HepG2 (cell line): Measurements from ENCODE around the gene ACSL3. TPM values are rescaled to one million over a fixed set of nuclear protein-coding genes. Genes with fewer than 3 reads are reported as not detected.

Experiments
- ATAC-seq: fragments of 200-7000 bp; cut with Tn5 transposase; 3 replicates; pipeline ENCODE4 v1.9.1; 2020; ENCODE audit warnings: mild to moderate bottlenecking, moderate library complexity
- BruUV-seq: library from RNA; stranded (reverse); fragments of 400-500 nt; replicated peaks from 2 replicates; lab custom pipeline; 2021; lab: Mats Ljungman, UMichigan
- CTCF ChIA-PET: fragments of 300-600 bp; formaldehyde crosslinking; extraction: SDS; loops from one replicate; lab custom pipeline; 2021; ENCODE audit warnings: low total read pairs, inconsistent platforms, low intra/inter-chr PET ratio; lab: Yijun Ruan, JAX
- POLR2A ChIA-PET: fragments of 350-600 bp; sonication (Branson Sonifier 250); formaldehyde crosslinking; loops from one replicate; lab custom pipeline; 2020; ENCODE audit warnings: antibody characterized with exemption, inconsistent platforms; lab: Yijun Ruan, JAX
- DNase-seq: peaks from one replicate; pipeline ENCODE4 v3.0.0-alpha.2; 2015; ENCODE audit warnings: low spot score
- FAIRE-seq: peaks from 3 replicates; lab custom pipeline; 2011; peaks lifted over from hg19 to GRCh38; lab: Jason Lieb, UNC
- H2AFZ ChIP-seq: one replicate; pipeline ENCODE4 v1.6.1; 2011; ENCODE audit warnings: low read length, inconsistent platforms
- H3K27ac ChIP-seq: fragments of 300-600 bp; 3 replicates; pipeline ENCODE4 v1.8.0; 2011; ENCODE audit warnings: mixed run types, mild to moderate bottlenecking, mixed read lengths, low read length, inconsistent platforms; ENCODE audit not compliant: insufficient read depth; ENCODE audit errors: extremely low read length
- H3K27me3 ChIP-seq, 2 experiments: fragments of 200-600 bp in 1 of 2; 2 replicates in 1 of 2; 3 replicates in 1 of 2; pipeline versions ENCODE4 v1.6.0 to v1.8.0; 2011; ENCODE audit warnings: low read length in 2 of 2, mild to moderate bottlenecking in 2 of 2, moderate library complexity in 2 of 2, inconsistent platforms in 1 of 2; ENCODE audit not compliant: insufficient read depth in 2 of 2, control insufficient read depth in 1 of 2
- H3K36me3 ChIP-seq, 2 experiments: fragments of 200-600 bp in 1 of 2; replicated peaks in 1 of 2; 2 replicates in 1 of 2; 3 replicates in 1 of 2; pipeline versions ENCODE4 v1.5.1 to v1.8.0; 2011; ENCODE audit warnings: low read length in 2 of 2, inconsistent platforms in 1 of 2; ENCODE audit not compliant: insufficient read depth in 2 of 2, control insufficient read depth in 1 of 2
- H3K4me1 ChIP-seq: 2 replicates; pipeline ENCODE4 v1.5.1; 2012; ENCODE audit warnings: low read length, inconsistent platforms; ENCODE audit not compliant: insufficient read depth
- H3K4me2 ChIP-seq: 2 replicates; pipeline ENCODE4 v1.6.0; 2011; ENCODE audit warnings: low read depth, low read length, inconsistent platforms
- H3K4me3 ChIP-seq, 3 experiments: fragments of 200-600 bp in 1 of 3; sonication (generic), shearing (Covaris generic) in 1 of 3; replicated peaks in 1 of 3; 2 replicates each; pipeline ENCODE4 v1.5.1; 2011 to 2016; ENCODE audit warnings: low read length in 3 of 3, inconsistent platforms in 2 of 3, low read depth in 2 of 3, mild to moderate bottlenecking in 2 of 3, control low read depth in 1 of 3, mixed read lengths in 1 of 3; ENCODE audit not compliant: insufficient read depth in 1 of 3
- H3K79me2 ChIP-seq: one replicate; pipeline ENCODE4 v1.6.1; 2011; ENCODE audit warnings: low read length, inconsistent platforms; ENCODE audit not compliant: insufficient read depth
- H3K9ac ChIP-seq: 2 replicates; pipeline ENCODE4 v1.6.0; 2011; ENCODE audit warnings: mild to moderate bottlenecking, low read depth, low read length, inconsistent platforms; ENCODE audit not compliant: insufficient read depth
- H3K9me3 ChIP-seq: 2 replicates; pipeline ENCODE4 v1.5.1; 2012; ENCODE audit warnings: mild to moderate bottlenecking, low read length
- H4K20me1 ChIP-seq: 2 replicates; pipeline ENCODE4 v1.6.0; 2011; ENCODE audit warnings: inconsistent platforms, mild to moderate bottlenecking, low read length, moderate library complexity; ENCODE audit not compliant: insufficient read depth
- ADNP ChIP-seq: sonication (generic); formaldehyde crosslinking; IDR thresholded peaks from 2 replicates; pipeline ENCODE4 v1.4.0; 2020; ENCODE audit warnings: missing genetic modification reagents
- ARNT ChIP-seq: fragments of 450-650 bp; IDR thresholded peaks from 2 replicates; pipeline ENCODE4 v1.6.1; 2017
- FOSL2 ChIP-seq: sonication (generic); formaldehyde crosslinking; IDR thresholded peaks from 2 replicates; pipeline ENCODE4 v1.4.0; 2020; ENCODE audit warnings: missing genetic modification reagents
- POGZ ChIP-seq: sonication (generic); formaldehyde crosslinking; IDR thresholded peaks from 2 replicates; pipeline ENCODE4 v1.4.0; 2020; ENCODE audit warnings: mild to moderate bottlenecking, missing genetic modification reagents
- RAD21 ChIP-seq: fragments of 450-650 bp; formaldehyde crosslinking; IDR thresholded peaks from 2 replicates; pipeline ENCODE4 v1.5.0; 2020; ENCODE audit warnings: mild to moderate bottlenecking
- SMC3 ChIP-seq: IDR thresholded peaks from 2 replicates; pipeline ENCODE4 v1.6.1; 2011; ENCODE audit warnings: low read length, improper control_type of control experiment
- TBX3 ChIP-seq: fragments of 450-650 bp; IDR thresholded peaks from 2 replicates; pipeline ENCODE4 v1.6.1; 2017; ENCODE audit warnings: antibody characterized with exemption, mild to moderate bottlenecking, inconsistent platforms, borderline replicate concordance
- ZNF747 ChIP-seq: sonication (generic); formaldehyde crosslinking; IDR thresholded peaks from 2 replicates; pipeline ENCODE4 v1.8.1; 2023; ENCODE audit warnings: missing genetic modification reagents, mild to moderate bottlenecking, borderline replicate concordance
- ZNF816 ChIP-seq: sonication (generic); formaldehyde crosslinking; IDR thresholded peaks from 2 replicates; pipeline ENCODE4 v1.8.0; 2022; ENCODE audit warnings: missing genetic modification reagents, mild to moderate bottlenecking, borderline replicate concordance
- ZSCAN21 ChIP-seq: sonication (generic); formaldehyde crosslinking; IDR thresholded peaks from 2 replicates; pipeline ENCODE4 v1.8.0; 2022; ENCODE audit warnings: mild to moderate bottlenecking, missing genetic modification reagents, moderate library complexity, borderline replicate concordance
- WGBS: methylation state at CpG from one replicate; pipeline ENCODE4 v1.1.6; 2017; ENCODE audit warnings: low lambda C conversion rate; 5-methylcytosine and 5-hydroxymethylcytosine counted together
- in situ Hi-C: cut with HindIII; loops from 2 replicates; pipeline ENCODE4 v1.10.0; 2017; ENCODE audit warnings: low pct_unique_long_range_greater_than_20kb; ENCODE audit not compliant: extremely low pct_ligation_motif_present
- intact Hi-C: fragments of 100-400 bp; cut with micrococcal nuclease; formaldehyde crosslinking; loops from one replicate; pipeline ENCODE4 v1.10.0; 2022; ENCODE audit not compliant: unreplicated experiment
- polyA plus RNA-seq, 8 experiments: library from polyadenylated mRNA; depleted of rRNA in 3 of 8; stranded (reverse) in 7 of 8; unstranded in 1 of 8; fragments of >200 nt; fragmentation: Illumina TruSeq in 4 of 8; extraction: Trizol in 4 of 8; gene quantifications; 2 replicates each; pipeline versions ENCODE4 v1.2.1 to v1.2.3, GENCODE V29; 2011 to 2016; ENCODE audit warnings: low read depth in 4 of 8, missing spikeins in 1 of 8, mixed read lengths in 1 of 8; ENCODE audit not compliant: insufficient read depth in 1 of 8
- total RNA-seq, 5 experiments: library from RNA; depleted of rRNA; stranded (reverse); fragments of >200 nt; fragmentation: Illumina TruSeq; extraction: Trizol; gene quantifications; 2 replicates each; pipeline ENCODE4 v1.2.3, GENCODE V29; 2016; ENCODE audit warnings: low read depth in 1 of 5
- TF ChIP-seq, protein P1 (sequence below): fragments of 450-650 bp; IDR thresholded peaks from 2 replicates; pipeline ENCODE4 v1.6.1; 2017; ENCODE audit warnings: mild to moderate bottlenecking
- TF ChIP-seq, protein P2 (sequence below): sonication (generic); formaldehyde crosslinking; IDR thresholded peaks from 2 replicates; pipeline ENCODE4 v1.5.0; 2020; ENCODE audit warnings: missing genetic modification reagents
- TF ChIP-seq, protein P3 (sequence below): IDR thresholded peaks from 2 replicates; pipeline ENCODE4 v1.6.1; 2016; ENCODE audit warnings: missing compliant biosample characterization, missing genetic modification reagents, borderline replicate concordance
- TF ChIP-seq, protein P4 (sequence below): sonication (generic); formaldehyde crosslinking; IDR thresholded peaks from 2 replicates; pipeline ENCODE4 v1.5.0; 2020; ENCODE audit warnings: mild to moderate bottlenecking, missing genetic modification reagents, moderate library complexity
- TF ChIP-seq, protein P5 (sequence below): sonication (generic); formaldehyde crosslinking; IDR thresholded peaks from 2 replicates; pipeline ENCODE4 v1.9.0; 2021; ENCODE audit warnings: missing genetic modification reagents, borderline replicate concordance

ACSL3 gene
- total and polyA plus RNA-seq, 2 of the 13 experiments (the other 11 are each of a cell fraction or from before 2014, with no cell fraction given), result 305 to 365 TPM

DNA sequence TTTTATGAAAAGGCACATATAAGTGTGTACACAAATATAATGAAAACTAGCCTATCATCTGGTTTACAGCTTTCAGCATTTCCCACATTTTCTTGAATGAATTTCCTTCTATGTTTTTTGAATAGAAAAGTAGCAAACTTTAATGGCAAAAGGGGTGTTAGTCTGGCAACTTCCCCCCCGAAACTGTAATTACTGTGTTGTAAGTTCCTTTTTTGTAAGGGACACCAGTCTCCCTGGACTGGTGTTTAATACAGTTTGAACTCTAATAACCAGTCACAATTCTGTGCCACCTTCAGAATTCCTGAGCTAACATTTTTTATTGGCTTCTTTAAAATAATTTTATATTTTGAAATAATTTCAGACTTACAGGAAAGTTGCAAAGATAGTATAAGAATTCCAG lies 94.2 kb downstream of the ACSL3 start (continued):
- TF ChIP-seq, protein P1, sequence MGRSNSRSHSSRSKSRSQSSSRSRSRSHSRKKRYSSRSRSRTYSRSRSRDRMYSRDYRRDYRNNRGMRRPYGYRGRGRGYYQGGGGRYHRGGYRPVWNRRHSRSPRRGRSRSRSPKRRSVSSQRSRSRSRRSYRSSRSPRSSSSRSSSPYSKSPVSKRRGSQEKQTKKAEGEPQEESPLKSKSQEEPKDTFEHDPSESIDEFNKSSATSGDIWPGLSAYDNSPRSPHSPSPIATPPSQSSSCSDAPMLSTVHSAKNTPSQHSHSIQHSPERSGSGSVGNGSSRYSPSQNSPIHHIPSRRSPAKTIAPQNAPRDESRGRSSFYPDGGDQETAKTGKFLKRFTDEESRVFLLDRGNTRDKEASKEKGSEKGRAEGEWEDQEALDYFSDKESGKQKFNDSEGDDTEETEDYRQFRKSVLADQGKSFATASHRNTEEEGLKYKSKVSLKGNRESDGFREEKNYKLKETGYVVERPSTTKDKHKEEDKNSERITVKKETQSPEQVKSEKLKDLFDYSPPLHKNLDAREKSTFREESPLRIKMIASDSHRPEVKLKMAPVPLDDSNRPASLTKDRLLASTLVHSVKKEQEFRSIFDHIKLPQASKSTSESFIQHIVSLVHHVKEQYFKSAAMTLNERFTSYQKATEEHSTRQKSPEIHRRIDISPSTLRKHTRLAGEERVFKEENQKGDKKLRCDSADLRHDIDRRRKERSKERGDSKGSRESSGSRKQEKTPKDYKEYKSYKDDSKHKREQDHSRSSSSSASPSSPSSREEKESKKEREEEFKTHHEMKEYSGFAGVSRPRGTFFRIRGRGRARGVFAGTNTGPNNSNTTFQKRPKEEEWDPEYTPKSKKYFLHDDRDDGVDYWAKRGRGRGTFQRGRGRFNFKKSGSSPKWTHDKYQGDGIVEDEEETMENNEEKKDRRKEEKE, result no peak
- TF ChIP-seq, protein P2, sequence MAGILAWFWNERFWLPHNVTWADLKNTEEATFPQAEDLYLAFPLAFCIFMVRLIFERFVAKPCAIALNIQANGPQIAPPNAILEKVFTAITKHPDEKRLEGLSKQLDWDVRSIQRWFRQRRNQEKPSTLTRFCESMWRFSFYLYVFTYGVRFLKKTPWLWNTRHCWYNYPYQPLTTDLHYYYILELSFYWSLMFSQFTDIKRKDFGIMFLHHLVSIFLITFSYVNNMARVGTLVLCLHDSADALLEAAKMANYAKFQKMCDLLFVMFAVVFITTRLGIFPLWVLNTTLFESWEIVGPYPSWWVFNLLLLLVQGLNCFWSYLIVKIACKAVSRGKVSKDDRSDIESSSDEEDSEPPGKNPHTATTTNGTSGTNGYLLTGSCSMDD (CRISPR knock-in tag), result no peak
- TF ChIP-seq, all 625 proteins: peak for 0

DNA sequence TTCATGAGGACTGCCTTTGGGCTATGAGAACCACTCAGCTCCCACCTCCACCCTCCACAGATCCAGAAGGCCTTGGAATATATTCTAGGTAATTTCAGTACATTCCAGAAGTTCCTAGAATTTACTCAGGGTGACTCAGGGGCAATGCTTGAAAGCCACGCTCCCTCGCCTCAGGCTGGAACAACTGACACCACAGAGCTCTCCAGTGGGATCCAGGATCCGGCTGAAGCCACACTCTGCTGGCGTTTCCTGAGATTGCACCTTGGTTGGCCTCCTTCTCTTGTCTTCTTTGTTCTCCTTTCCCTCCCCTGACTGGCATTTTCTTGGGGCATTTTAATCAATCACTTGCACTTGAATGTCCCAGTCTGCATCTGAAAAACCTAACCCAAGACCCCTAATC lies 98.5 kb downstream of the ACSL3 start:
- no peak overlapping the region for H3K27ac ChIP-seq
- FAIRE-seq, result peak; percentile 46
- peaks cover 0 to 5% of the 10 kb centered on the region in 2 experiments; a peak in 1 of 5 replicates for H3K27me3 ChIP-seq
- CTCF ChIA-PET, result interaction anchor here (1.0 kb wide), 1 partner anchor 269 kb away, joined by 6 read pairs; no protein-coding TSS in a partner anchor
- no peak overlapping the region for H2AFZ ChIP-seq
- intact Hi-C loops, result no loop called here
- ATAC-seq, result peak; percentile 85
- DNase-seq, result peak; percentile 45
- H3K9ac ChIP-seq, result no peak overlapping the region
- in situ Hi-C loops, result loop anchor here (25.0 kb wide), 1 partner anchor 828 kb away; no protein-coding TSS in a partner anchor
- peaks cover 11% of the 10 kb centered on the region; the same call in 1 of the 2 replicates for H3K4me1 ChIP-seq
- 4% methylated on average over 4 of the region's 4 CpGs for WGBS
- H3K4me3 ChIP-seq, result no peak overlapping the region
- no peaks in the 10 kb centered on the region for H3K9me3 ChIP-seq
- no TSS peak for BruUV-seq
- no peaks in the 10 kb centered on the region for H3K79me2 ChIP-seq
- H3K4me2 ChIP-seq, result peak overlapping the region; percentile 47; the same call in 1 of the 2 replicates
- no peaks in the 10 kb centered on the region for H4K20me1 ChIP-seq
- POLR2A ChIA-PET, result no interaction called here
- no peaks in the 10 kb centered on the region for H3K36me3 ChIP-seq
- TF ChIP-seq ARNT (no peak), SMC3 (peak; percentile 36; the same call in 1 of the 2 replicates), FOSL2 (CRISPR knock-in tag) (peak; percentile 57; the same call in 1 of the 2 replicates), ZSCAN21 (CRISPR knock-in tag) (no peak), ZNF816 (CRISPR knock-in tag) (no peak), ZNF747 (CRISPR knock-in tag) (no peak), RAD21 (peak; percentile 53), TBX3 (no peak), ADNP (CRISPR knock-in tag) (no peak), POGZ (CRISPR knock-in tag) (no peak)
- TF ChIP-seq, protein P3, sequence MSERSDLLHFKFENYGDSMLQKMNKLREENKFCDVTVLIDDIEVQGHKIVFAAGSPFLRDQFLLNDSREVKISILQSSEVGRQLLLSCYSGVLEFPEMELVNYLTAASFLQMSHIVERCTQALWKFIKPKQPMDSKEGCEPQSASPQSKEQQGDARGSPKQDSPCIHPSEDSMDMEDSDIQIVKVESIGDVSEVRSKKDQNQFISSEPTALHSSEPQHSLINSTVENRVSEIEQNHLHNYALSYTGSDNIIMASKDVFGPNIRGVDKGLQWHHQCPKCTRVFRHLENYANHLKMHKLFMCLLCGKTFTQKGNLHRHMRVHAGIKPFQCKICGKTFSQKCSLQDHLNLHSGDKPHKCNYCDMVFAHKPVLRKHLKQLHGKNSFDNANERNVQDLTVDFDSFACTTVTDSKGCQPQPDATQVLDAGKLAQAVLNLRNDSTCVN (CRISPR knock-in tag), result peak; percentile 78; the same call in 1 of the 2 replicates
- TF ChIP-seq, protein P4, sequence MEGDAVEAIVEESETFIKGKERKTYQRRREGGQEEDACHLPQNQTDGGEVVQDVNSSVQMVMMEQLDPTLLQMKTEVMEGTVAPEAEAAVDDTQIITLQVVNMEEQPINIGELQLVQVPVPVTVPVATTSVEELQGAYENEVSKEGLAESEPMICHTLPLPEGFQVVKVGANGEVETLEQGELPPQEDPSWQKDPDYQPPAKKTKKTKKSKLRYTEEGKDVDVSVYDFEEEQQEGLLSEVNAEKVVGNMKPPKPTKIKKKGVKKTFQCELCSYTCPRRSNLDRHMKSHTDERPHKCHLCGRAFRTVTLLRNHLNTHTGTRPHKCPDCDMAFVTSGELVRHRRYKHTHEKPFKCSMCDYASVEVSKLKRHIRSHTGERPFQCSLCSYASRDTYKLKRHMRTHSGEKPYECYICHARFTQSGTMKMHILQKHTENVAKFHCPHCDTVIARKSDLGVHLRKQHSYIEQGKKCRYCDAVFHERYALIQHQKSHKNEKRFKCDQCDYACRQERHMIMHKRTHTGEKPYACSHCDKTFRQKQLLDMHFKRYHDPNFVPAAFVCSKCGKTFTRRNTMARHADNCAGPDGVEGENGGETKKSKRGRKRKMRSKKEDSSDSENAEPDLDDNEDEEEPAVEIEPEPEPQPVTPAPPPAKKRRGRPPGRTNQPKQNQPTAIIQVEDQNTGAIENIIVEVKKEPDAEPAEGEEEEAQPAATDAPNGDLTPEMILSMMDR (CRISPR knock-in tag), result peak; percentile 47
- TF ChIP-seq, protein P5, sequence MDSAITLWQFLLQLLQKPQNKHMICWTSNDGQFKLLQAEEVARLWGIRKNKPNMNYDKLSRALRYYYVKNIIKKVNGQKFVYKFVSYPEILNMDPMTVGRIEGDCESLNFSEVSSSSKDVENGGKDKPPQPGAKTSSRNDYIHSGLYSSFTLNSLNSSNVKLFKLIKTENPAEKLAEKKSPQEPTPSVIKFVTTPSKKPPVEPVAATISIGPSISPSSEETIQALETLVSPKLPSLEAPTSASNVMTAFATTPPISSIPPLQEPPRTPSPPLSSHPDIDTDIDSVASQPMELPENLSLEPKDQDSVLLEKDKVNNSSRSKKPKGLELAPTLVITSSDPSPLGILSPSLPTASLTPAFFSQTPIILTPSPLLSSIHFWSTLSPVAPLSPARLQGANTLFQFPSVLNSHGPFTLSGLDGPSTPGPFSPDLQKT (CRISPR knock-in tag), result no peak
